Stimulated activated effector memory CD8-positive, alpha-beta T cell treated with anti-CD3 and anti-CD28 coated beads, Interleukin-12 subunit alpha, Interleukin-12 subunit beta, amount 100 ng/mL, for 72 hours (primary cell): Measurements from ENCODE around the gene CD300A.

Experiments used
- ATAC-seq: fragments of 150-1000 bp; cut with Tn5 transposase; 2 replicates; pipeline ENCODE4 v1.10.0; 2021
- DNase-seq, 2 donors: peaks; one replicate each; pipeline ENCODE4 v3.0.0; 2021 to 2022; ENCODE audit warnings: low spot score in 2 of 2
- H3K27ac Mint-ChIP-seq: one replicate; pipeline ENCODE4 v1.8.0; 2022; ENCODE audit warnings: mild to moderate bottlenecking, mixed read lengths
- H3K36me3 Mint-ChIP-seq: one replicate; pipeline ENCODE4 v1.8.0; 2022; ENCODE audit warnings: mild to moderate bottlenecking, mixed read lengths
- H3K4me1 Mint-ChIP-seq: one replicate; pipeline ENCODE4 v1.8.0; 2022; ENCODE audit warnings: mixed read lengths
- H3K4me3 Mint-ChIP-seq: one replicate; pipeline ENCODE4 v1.8.0; 2022; ENCODE audit warnings: mild to moderate bottlenecking, mixed read lengths
- H3K9me3 Mint-ChIP-seq: one replicate; pipeline ENCODE4 v1.8.0; 2022; ENCODE audit warnings: mixed read lengths

The CD300A gene

DNA sequence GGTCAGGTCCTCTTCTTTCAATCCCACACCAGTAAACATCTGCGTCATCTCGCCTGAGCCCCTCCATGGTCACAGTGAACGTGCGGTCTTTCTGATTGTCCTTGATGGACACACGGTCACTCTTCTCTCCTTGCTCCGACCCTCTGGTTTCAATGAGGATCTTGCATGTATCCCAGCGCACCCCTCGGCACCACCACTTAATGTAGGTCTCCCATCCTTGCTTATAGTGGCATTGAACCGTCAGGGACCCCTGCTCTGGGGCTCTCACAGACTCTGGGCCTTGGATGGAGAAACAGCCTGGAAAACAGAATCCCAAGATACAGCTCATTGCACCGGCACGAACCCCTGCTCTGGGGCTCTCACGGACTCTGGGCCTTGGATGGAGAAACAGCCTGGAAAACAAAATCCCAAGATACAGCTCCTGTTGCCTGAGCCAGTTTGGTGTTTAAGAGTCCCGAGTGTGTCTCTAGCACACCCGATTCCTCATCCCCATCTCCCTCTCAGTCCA is 59.4 kb downstream of the CD300A start:
- Mint-ChIP-seq H3K9me3 (peaks cover 3% of the 10 kb centered on the region), H3K4me3 (no peak overlapping the region), H3K36me3 (no peaks in the 10 kb centered on the region), H3K27ac (peak overlapping the region; percentile 37), H3K4me1 (peaks cover 21% of the 10 kb centered on the region)
- ATAC-seq (no peak), DNase-seq (peak in 1 of 2 donors; percentile 36)

DNA sequence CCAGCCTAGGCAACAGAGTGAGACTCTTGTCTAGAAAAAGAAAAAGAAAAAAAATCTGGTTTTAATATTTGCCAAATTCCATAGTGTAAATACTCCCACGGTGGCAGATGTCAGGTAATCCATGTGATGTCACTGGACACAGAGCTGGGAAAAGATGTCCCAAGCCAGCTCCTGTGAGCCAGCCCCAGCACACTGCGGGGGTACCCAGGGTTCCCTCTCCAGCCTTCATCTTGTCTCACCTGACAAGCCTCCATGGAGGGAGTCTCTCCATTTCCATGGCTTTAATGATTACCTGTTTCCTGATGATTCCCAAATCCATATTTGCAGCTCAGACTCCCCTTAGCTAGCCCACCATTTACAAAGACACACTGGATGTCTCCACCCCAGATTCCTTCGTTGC is 60.2 kb downstream of the CD300A start:
- no peak for ATAC-seq
- no peak for DNase-seq
- Mint-ChIP-seq H3K36me3 (no peaks in the 10 kb centered on the region), H3K4me1 (peaks cover 13% of the 10 kb centered on the region), H3K27ac (no peak overlapping the region), H3K4me3 (no peak overlapping the region), H3K9me3 (peaks cover 3% of the 10 kb centered on the region)

DNA sequence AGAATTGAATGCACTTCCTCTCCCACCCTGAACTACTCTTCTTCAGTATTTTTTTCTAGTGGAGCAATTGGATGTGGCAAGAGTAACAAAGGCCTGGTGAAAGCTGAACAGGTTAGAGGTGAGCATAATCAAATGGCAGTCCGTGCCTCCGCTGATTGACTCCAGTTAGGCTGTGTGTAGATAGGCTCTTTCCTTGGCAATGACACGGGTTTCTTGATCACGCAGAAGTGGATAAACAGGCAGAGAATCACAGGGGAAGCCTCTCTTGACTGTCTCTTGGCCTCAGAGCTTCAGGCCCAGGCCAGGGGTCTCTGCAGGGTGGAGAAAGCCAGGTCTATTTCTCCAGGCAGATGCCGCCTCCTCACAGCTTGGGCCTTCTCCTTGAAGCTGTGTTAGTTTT is 60.6 kb downstream of the CD300A start:
- Mint-ChIP-seq H3K4me3 (no peak overlapping the region), H3K36me3 (no peaks in the 10 kb centered on the region), H3K9me3 (peaks cover 3% of the 10 kb centered on the region), H3K4me1 (peaks cover 10% of the 10 kb centered on the region), H3K27ac (no peak overlapping the region)
- ATAC-seq (no peak), DNase-seq (no peak)

DNA sequence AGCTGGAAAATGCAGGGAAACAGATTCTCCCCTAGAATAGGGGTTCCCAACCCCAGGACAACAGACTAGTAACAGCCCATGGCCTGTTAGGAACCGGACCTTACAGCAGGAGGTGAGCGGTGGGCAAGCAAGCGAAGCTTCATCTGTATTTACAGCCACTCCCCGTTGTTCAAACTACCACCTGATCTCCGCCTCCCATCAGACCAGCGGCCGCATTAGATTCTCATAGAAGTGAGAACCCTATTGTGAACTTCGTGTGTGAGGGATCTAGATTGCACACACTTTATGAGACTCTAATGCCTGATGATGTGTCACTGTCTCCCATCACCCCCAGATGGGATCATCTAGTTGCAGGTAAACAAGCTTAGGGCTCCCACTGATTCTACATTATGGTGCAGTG is 61.3 kb downstream of the CD300A start:
- H3K36me3 Mint-ChIP-seq = no peaks in the 10 kb centered on the region
- ATAC-seq (no peak), DNase-seq (no peak)
- H3K4me3 Mint-ChIP-seq = no peak overlapping the region
- H3K4me1 Mint-ChIP-seq = peaks cover 13% of the 10 kb centered on the region
- H3K27ac Mint-ChIP-seq = no peak overlapping the region
- peaks cover 3% of the 10 kb centered on the region for H3K9me3 Mint-ChIP-seq

DNA sequence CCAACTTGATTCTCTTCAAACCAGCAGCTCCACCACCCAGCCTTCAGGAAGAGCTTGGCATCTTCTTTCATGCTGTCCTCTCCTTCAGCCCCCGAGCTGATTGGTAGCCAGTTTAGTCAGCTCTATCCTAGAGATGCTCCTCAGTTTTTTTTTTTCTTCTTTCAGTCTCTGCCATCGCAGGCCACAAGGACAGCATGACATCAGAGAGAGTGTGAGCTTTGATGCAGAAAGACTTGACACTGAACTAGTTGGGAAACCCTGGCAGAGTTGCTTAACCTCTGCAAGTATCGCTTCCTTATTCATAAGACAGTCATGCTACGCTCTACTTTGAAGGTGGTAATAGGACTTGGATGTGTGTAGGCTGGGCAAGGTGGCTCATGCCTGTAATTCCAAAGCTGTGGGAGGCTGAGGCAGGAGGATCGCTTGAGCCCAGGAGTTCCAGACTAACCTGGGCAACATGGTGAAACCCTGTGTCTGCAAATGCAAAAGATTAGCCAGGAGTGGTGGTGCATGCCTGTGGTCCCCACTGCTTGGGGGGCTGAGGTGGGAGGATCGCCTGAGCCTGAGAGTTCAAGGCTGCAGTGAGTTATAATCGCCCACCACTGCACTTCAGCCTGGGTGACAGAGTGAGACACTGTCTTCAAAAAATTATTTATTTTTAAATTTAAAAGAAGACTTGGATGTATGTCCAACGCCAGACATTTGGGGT is 62.2 kb downstream of the CD300A start:
- H3K4me3 Mint-ChIP-seq = no peak overlapping the region
- peak; percentile 82 for ATAC-seq
- H3K27ac Mint-ChIP-seq = no peak overlapping the region
- peaks cover 17% of the 10 kb centered on the region for H3K4me1 Mint-ChIP-seq
- H3K9me3 Mint-ChIP-seq = no peaks in the 10 kb centered on the region
- no peaks in the 10 kb centered on the region for H3K36me3 Mint-ChIP-seq
- DNase-seq = no peak

DNA sequence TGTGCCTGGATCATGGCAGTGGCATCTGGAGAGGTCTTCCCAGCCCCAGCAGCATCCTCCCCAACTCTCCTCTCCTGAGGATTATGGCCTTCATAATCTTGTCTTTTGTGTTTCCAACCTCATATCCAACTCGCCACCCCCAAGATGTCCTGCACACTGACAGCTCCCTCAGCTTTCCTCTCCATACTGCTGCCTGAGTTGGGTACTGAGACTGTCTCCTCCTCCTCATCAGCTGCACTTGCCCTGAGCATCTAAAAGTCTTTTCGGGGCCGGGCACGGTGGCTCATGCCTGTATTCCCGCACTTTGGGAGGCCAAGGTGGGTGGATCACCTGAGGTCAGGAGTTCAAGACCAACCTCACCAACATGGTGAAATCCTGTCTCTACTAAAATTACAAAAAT is 62.8 kb downstream of the CD300A start:
- no peak for ATAC-seq
- no peaks in the 10 kb centered on the region for H3K9me3 Mint-ChIP-seq
- peaks cover 17% of the 10 kb centered on the region for H3K4me1 Mint-ChIP-seq
- H3K27ac Mint-ChIP-seq = no peak overlapping the region
- no peaks in the 10 kb centered on the region for H3K36me3 Mint-ChIP-seq
- no peak for DNase-seq
- H3K4me3 Mint-ChIP-seq = no peak overlapping the region

DNA sequence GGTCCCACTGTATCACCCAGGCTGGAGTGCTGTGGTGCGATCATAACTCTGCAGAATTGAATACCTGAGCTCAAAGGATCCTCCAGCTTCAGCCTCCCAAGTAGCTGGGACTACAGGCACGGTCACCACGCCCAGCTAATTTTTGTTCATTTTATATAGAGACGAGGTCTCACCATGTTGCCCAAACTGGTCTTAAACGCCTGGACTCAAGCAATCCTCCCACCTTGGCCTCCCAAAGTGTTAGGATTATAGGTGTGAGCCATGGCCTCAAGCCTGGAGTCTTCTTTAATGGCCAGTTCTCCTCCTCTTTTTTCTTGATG is 64.4 kb downstream of the CD300A start:
- ATAC-seq (no peak), DNase-seq (no peak)
- Mint-ChIP-seq H3K4me3 (no peak overlapping the region), H3K4me1 (peaks cover 17% of the 10 kb centered on the region), H3K27ac (no peak overlapping the region), H3K9me3 (no peaks in the 10 kb centered on the region), H3K36me3 (no peaks in the 10 kb centered on the region)

DNA sequence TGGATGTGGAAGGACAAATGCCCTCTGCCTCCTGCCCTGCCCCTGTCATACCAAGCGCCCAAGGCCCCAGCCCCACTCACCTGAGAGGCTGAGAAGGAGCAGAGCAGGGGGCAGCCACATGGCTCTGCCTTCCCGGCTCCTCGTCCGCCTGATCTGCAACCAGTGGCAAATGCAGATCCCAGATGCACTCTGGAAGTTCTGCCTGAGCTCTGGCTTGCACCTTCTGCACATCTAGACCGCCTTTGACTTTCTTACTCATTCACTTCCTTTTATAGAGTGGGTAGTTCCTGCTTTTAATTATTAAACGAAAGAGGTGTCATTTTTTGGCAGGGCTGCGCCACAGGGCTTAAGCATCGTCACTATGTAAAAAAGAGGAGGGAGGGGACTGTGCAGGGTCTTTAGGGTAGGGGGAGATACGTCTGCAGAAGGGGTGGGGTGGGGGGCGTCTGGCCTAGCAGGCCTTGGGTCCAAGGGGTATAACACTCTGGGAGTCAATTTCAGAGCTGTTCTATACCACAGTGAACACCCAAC is 64.9 kb downstream of the CD300A start, which contains the start of gene CD300LB:
CD300LB (minus strand) TSS at position 245 of the 531 bp plus-strand sequence; CDS start at position 120, 125 bp downstream.
- Mint-ChIP-seq H3K4me1 (peaks cover 17% of the 10 kb centered on the region), H3K27ac (no peak within 1 kb of the TSS), H3K4me3 (no peak within 1 kb of the TSS), H3K9me3 (no peaks in the 10 kb centered on the region), H3K36me3 (no peaks in the 10 kb centered on the region)
- no peak for ATAC-seq
- DNase-seq = no peak

DNA sequence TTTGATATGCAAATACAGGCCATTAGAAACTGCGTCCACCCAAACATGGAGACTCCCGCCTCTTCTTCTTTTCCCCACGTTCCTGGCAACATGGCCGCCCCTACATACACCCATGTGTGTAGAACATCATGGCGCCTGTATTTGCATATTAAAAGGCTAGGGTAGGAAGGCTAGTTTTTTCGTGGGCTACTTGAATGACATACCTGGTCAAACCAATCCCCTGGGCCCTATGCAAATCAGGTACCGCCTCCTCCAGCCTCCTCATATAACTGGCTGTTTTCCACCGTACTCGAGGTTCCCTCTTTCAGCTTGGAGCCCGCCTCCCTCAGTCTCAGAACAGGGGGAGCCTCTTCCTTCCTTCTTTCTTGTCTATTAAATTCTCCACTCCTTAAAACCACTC is 65.7 kb downstream of the CD300A start:
- no peak overlapping the region for H3K27ac Mint-ChIP-seq

More for the DNA sequence above, 65.7 kb downstream of the CD300A start:
- DNase-seq = no peak
- H3K4me3 Mint-ChIP-seq = no peak overlapping the region
- no peaks in the 10 kb centered on the region for H3K9me3 Mint-ChIP-seq
- peaks cover 17% of the 10 kb centered on the region for H3K4me1 Mint-ChIP-seq
- H3K36me3 Mint-ChIP-seq = no peaks in the 10 kb centered on the region
- ATAC-seq = no peak
